ENCODE results near the gene APOBEC4. TPM values are rescaled to one million over a fixed set of nuclear protein-coding genes. Genes with fewer than 3 reads are reported as not detected.

The APOBEC4 gene
- total RNA-seq, 1 donor, result not detected

GRCh38 chr1:183646776-183647175 lies 6.3 kb downstream of the APOBEC4 start:
- DNase-seq (ENCODE audit: low read depth), result no peak
- no peak for TF ChIP-seq CTCF (IDR thresholded peaks at IDR 0.05; ENCODE audit: insufficient read depth, low read length)
- no peak overlapping the region for H3K4me3 ChIP-seq (ENCODE audit: low read depth, low read length)

- no peak for TF ChIP-seq CTCF (IDR thresholded peaks at IDR 0.05; ENCODE audit: insufficient read depth, low read length)
- H3K4me3 ChIP-seq (ENCODE audit: low read depth, low read length), result no peak overlapping the region
- DNase-seq (ENCODE audit: low read depth), result no peak
Measured at GRCh38 chr1:183645531-183645930, 7.6 kb downstream of the APOBEC4 start.

- no peak for DNase-seq (ENCODE audit: low read depth)
- H3K4me3 ChIP-seq (ENCODE audit: low read depth, low read length), result no peak overlapping the region
- TF ChIP-seq CTCF (IDR thresholded peaks at IDR 0.05; ENCODE audit: insufficient read depth, low read length), result no peak
Measured at GRCh38 chr1:183642166-183642565, 10.9 kb downstream of the APOBEC4 start.

- DNase-seq (ENCODE audit: low read depth), result no peak
- no peak for TF ChIP-seq CTCF (IDR thresholded peaks at IDR 0.05; ENCODE audit: insufficient read depth, low read length)
- H3K4me3 ChIP-seq (ENCODE audit: low read depth, low read length), result no peak overlapping the region
Measured at GRCh38 chr1:183640193-183640592, 12.9 kb downstream of the APOBEC4 start.

- no peak for DNase-seq (ENCODE audit: low read depth)
- no peak for TF ChIP-seq CTCF (IDR thresholded peaks at IDR 0.05; ENCODE audit: insufficient read depth, low read length)
- H3K4me3 ChIP-seq (ENCODE audit: low read depth, low read length), result no peak overlapping the region
Measured at GRCh38 chr1:183638649-183639387, 14.3 kb downstream of the APOBEC4 start.

- no peak for DNase-seq (ENCODE audit: low read depth)
- no peak for TF ChIP-seq CTCF (IDR thresholded peaks at IDR 0.05; ENCODE audit: insufficient read depth, low read length)
- peak overlapping the region; percentile 91 for H3K4me3 ChIP-seq (ENCODE audit: low read depth, low read length)
Measured at GRCh38 chr1:183636783-183637182, 16.3 kb downstream of the APOBEC4 start.

GRCh38 chr1:183636334-183636682 lies 16.8 kb downstream of the APOBEC4 start:
- DNase-seq (ENCODE audit: low read depth), result no peak
- peak overlapping the region; percentile 91 for H3K4me3 ChIP-seq (ENCODE audit: low read depth, low read length)
- TF ChIP-seq CTCF (IDR thresholded peaks at IDR 0.05; ENCODE audit: insufficient read depth, low read length), result no peak
